Measurements from ENCODE around the gene PKD1L1.

Gene PKD1L1

DNA sequence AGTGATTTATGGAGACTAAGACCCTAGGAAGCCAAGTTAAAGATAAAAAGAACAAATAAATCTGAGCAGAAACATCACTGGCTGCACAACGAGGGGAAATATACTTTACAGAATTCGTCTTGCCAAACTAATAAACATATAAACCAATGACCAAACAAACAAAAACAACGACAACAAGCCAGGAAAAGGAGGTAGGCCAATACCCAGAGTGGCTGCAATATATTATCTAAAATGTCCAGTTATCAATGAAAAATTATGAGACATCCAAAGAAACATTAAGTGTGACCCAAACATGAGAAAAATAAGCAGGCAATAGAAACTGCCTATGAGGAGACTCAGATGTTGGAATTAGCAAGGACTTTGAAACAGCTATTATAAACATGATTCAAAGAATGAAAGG, 81.0 kb downstream of the PKD1L1 start:
- no peak for DNase-seq

DNA sequence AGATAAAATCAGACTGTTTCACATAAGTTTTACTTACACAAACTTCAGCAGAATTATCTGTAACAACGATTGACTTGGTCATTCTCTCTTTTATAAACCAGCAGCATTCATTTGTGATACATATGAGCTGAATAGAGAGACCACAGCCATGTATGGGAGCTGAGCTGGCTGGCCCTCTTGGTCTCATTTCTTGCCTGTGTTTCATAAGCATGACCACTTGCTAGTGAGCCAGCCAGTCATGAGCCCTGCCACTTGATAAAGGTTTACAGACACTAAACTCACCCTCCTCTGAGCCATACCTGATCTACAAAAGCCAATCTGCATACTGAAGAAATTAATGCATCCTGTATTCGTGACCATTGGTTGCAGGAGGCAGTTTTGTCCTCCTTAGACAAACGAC, 82.1 kb downstream of the PKD1L1 start:
- DNase-seq: no peak

DNA sequence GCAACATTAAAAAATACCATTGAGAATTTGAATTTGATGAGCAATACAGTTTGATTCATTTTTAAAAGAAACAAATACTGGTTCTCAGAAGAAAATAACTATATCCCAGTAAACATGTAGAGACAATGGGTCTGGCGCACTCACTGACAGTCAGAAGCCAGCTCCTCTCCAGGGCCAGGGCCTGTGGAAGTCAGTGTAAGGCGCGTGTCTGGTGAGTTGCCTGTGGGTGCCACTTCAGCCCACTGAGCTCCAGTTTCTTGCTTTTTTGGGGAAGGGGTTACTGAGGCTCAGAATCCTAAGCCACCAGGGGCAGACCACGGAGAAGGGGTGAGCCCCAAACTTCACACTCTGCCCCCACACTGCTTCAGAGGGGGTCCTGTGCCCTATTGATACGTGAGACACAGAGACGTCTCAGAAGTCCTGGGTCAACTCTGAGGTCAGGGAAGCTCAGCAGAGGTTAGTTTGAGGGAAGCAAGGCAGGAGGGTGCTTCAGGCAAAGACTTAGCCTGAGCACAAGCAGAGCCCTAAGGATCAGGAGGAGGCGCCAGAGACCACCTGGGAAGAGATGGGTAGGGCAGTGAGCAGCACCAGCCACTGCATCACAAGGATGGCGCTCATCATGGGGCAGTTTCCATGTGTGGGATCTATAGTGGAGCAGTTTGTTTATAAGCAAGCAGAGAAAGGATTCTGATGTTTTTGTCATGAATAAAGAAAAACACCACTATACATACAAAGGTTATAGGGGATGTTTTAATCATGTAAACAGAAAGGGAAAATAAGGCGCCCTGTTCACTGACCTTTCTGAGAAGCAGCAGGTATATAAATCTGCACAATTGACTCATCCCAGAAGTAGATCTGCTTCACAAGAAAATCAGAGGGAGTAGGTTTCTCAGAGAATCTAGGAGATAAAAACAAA, 95.7 kb downstream of the PKD1L1 start:
- DNase-seq: peak in 1 of 2 experiments; percentile 14

DNA sequence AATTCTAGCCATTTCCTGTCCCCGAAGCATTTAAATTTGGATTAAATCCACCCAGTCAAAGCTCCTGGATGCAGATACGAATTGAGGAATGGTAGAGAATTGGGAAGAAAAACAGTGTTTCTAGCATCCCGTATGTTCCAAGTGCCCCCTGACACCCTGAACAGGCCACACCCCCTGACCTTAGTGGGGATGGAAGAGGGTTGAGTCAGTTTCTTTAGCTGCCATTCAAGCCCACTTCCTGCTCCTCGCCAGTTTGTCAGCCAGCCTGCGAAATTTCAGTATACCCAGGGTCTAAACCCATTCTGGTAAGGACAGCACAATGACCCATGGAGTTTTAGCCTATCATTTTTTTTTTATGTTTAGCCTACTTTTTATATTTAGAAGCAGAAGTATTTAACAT, 101.1 kb downstream of the PKD1L1 start:
- no peak for DNase-seq

DNA sequence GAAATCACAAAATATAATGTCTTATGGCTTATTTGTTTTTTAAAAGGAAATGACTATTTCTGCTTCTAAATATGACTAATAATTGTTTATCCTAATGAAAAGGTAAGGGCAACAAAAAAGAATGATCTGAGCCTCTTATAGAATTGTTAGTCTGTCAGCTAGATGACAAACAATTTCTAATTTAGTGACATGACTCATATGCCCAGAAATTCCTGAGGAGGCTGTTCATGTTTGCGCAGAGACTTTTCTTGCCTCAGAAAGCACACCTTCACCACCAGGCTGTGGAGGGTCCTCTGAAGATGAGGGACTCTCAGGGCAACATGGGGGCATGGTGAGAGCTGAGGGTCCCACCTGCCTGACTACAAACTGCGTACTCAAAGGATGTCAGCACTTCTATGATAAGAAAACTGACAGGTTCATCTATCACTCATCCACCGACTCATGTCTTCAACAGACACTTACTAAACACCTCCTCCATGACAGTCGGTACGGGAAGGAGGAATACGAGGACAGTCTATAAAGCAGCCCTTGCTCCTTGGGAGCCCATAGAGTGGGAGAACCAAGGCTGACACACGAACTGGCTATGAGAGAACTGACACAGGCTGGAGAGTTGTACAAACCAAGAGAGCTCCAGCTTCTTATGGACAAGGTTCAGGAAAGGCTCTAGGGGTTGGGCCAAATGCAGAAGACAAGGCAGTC, 102.0 kb downstream of the PKD1L1 start:
- DNase-seq: no peak

DNA sequence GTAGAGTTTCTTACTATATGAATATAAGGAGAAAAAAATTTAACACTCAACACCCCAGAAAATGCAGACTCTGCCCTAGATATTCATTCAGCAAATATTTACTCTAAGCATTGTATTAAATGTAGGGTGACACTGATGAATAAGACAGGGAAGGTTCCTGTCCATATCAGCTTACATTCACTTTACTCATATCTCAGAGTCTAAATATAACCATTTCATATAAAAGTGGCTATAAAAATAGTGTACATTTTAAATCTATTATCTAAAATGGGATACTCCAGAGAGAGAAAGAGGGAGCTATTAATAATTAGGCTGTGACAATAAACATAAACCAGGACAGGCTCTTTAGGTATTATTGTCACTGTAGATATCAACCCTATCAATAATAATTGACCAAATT, 104.0 kb downstream of the PKD1L1 start:
- no peak for DNase-seq

DNA sequence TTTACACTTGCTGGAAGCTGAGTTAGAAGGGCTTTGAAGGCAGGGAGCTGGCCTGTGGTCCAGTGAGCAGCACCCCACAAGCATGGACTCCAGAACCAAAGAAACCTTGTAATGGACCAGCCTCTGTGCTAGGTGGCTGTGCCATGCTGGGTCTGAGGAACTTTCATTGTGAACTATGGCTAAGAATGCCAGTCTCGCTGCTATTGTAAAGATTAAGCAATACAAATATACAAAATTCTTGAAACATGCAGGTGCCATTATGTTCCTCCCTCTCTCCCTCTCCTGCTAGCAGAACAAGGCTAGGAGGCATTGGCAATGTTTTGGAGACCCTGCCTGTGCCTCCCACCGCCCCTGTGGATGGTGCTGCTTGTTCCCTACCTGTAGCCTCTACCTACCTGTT, 105.0 kb downstream of the PKD1L1 start:
- DNase-seq: no peak

DNA sequence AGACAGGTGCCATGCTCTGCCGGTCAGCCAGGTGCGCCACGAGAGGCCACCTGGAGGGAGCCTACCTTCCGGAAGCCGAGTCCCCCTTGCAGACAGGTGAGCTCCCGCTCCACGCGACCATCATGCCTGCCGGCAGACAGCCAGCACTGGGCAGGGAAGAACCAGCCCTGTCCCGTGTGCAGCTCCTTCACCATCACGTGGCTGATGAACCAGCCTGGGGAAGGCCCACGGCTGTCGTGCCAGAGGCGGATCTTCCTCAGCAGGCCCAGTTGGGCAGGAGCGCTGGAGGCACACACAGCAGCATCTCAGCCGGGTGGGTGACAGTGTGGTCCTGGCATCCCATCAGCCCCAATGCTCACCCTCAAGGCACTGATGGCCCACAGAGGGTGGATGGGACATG, 108.9 kb downstream of the PKD1L1 start:
- no peak for DNase-seq

DNA sequence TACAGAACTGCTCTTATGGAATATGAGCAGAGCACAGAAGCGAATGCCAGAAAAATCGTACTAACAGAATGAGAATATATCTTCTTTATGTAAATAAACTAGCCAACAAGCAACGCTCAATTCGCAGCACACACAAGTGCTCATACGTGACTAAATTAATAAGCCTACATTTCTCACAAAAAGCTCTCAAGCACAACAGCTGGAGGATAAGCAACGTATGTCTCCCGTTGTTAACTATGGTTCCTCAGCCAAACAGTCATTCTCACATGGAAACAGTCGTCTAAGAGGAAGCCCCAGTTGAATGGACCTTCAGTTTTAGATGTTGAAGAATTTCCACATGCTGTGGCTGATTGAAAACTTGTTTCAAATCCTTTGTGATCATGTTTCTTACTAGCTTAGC, 110.4 kb downstream of the PKD1L1 start:
- no peak for DNase-seq

DNA sequence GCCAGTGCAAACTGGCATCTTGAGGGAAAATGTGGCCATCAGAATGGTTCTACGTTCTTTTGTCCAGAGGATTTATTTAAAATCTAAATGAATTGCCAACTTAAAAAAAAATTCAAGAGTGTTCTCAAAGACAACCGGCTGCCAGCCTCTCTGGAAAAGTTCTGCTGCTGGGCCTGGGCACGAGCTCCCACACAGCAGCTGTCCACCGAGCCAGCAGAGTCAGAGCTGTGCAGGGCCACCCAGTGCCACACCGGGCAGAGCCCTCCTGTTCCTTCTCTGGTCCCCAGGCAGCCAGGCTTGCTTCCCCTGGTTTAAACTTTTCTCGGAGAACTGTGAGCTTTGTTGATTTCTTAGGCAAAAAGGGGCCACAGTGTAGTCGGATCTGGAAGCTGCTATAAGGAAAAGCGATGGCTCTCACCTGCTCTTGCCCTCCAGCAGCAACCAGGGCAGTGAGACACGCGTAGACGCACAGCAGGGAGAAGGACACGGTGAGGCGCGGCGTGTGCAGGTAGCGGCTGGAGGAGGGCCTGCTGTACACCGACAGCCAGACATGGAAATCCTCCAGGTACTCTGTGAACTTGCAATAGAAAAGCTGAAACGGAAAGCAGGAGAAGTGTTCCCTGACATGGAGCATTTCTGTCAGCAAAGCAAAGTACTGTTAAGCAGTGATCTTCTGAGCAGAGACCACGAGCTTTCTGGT, 111.6 kb downstream of the PKD1L1 start:
- no peak for DNase-seq

DNA sequence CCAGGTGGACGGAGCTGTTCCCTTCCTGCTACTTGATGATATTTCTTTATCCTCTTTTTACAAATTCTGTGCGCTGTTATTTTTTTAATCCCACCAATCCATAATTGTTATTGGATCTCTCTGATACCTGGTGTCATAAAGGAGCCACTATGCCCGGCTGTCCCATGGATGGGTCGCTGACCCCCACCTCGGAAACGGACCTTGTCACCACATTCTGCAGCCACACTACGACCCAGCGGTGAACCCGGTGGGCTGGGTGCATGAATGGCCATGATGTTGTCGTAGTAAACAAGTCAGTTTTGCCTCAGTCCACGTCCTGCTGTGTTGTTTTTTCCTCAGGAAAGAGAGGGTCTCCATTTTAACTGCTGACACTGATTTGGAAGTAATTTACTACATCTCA, 112.2 kb downstream of the PKD1L1 start:
- no peak for DNase-seq

DNA sequence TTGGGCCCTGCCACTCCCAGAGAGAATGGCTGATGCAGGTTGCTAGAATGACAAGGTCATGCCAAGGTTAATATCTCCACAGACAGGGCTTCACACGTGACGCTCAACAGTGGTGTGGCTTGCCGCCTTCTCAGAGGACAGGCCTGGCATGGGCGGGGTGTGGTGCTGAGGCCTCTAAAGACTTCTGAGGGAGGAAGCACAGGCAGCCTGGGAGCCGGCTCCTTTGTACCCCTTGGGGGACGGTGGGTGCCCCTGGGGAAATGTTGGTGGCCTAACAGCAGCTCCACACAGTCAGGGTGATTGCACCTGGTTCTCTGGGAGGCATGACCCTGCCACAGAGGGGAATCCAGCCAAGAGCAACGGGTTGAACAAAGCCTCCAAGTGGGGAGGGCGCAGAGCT, 115.1 kb downstream of the PKD1L1 start:
- no peak for DNase-seq

DNA sequence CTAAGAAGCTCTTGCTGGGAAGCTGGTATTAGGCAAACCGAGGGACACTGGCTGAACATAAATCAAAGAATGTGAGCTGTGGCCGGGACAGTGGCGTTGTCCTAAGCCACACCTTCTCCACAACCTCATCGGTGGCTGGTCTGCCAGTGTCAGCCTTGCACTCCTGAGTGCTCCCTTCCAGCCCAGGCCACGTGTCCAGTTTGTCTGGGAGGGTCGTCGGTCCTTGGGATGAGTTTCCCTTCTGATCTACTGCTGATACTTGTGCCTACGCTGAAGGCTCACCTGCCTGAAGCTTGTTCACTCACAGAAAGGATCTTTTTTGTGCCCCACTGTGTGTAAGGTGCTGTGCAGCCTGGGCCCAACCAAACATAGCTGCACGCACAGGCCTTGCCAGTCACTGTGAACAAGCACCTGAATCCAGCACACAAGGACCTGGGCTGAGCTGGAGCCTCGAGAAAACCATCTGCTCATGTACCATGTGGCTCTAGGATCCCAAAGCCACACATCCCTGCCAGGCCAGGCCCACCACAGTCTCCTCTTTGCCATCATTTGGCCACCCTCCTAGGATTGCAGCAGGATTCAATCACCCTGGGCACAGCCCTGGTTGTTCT, 116.1 kb downstream of the PKD1L1 start:
- no peak for DNase-seq

DNA sequence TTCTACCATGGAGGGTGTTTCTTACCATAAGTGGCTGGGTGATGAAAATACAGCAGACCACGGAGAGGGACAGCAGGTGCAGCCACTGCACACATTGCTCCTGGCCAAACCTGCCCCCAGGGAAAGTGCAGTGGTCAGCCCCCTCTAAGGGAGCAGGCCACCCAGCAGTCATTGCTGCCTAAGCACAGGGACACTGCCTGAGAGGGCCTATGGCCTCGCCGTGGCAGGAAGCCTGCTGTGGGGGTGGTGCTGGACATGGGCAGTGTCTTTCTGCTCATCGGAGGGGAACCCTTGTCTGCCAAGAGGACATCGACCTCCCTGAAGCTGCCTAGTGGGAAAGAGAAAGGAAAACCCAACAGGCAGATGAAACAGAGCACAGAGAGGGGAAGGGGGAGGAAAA, 118.3 kb downstream of the PKD1L1 start:
- DNase-seq: no peak

DNA sequence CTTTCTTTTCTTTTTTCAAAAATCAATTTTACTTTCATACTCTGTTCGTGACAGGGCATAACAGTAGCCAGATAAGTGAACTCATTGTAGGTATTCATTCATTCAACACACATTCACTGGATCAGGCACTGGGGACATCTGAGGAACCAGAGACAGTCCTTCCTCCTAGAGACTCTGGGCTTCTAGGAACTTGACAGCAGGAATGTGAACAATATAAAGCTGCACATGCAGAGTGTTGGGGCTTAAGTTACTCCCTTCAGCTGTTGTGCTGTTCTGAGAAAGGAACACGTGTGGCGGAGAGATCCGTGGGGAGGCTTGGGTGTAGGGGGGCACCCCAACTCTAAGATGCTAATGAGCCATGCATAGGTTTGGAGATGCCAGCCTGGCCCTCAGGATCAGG, 120.4 kb downstream of the PKD1L1 start:
- DNase-seq: no peak

DNA sequence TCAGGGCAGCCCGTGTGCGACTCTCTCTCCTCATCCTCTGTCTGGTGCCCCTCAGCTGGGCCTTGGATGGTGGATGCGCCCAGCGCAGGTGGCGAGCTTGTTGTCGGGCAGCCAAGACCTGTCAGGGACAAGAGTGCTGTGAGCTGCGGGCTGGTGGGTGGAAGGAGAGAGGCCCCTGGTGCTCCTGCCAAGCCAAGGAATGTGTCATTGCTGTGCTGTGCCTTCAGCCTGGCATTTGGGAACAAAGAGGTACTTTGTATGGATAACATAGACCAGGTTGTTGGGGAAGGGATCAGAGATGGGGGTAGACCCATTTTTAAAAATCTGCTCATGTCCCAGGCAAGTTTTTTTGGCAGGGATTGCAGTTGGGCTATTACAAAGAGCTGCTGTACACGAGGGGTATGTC, 120.9 kb downstream of the PKD1L1 start:
- no peak for DNase-seq

DNA sequence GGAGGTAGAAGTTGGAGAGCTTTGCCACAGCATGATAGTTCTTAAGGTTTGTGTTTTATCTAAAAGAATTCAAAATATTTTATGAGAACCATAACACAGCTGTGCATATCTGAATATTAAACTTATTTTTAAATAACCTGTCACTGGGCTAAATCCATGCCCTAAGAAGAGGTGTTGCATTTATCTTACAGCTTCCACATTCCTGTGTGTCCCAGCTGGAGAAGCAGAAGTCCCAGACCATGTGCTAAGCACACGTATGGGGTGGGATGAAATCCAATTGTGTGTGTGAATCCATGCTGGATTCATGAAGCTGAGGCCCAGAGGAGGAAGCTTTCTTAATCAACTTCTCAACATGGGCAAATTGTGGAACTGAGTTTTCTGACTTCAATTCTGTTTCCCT, 121.5 kb downstream of the PKD1L1 start:
- DNase-seq: no peak

DNA sequence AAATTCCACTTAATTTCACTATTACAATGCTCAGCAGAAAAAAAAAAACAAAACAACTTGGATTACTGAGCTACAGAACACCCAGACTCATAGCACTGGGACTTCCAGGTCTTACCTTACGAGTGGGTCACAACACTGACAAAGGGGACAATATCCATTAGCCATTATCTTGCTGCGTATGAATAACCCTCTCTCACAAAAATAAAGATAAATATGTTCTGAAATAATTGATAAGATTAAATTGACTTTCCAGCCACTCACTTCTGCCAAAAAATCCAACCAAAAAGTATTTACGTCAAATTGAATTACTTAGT, 128.7 kb downstream of the PKD1L1 start:
- no peak for DNase-seq

DNA sequence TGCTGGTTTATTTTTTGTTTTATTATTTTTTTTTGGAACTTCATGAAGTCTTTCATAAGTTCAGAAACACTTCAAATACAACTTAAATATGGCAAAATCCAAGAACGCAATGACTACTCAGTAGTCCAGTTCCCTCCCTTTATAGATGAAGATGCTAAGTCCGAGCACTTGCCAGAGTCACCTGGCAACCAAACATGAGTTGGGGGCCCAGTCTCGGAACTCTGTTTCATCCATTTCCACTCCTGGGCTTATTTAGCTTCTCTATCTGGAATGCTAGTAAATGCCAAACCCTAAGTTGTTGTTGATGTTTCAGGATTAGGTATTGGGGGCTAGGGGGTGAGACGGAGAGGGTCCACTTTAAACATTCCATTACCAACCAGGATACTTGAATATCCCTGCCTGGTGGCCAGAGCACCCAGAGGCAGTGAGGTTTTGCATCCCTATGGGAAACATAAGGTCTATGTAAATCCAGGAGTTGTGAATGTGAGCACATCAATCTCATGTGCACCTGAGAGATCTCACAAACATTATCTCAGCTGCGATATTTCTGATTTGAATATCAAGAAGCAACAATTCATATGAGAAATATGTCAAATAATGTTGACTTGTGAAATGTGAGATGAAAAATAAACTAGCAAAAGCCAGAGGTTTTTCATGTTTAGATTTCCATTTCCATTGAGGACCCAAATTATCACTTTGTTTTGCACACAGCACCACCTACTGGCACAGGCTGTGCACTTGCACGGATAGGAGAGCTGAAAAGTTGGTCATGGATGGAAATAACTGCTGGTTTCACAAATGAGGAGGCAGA, 129.3 kb downstream of the PKD1L1 start:
- peak; percentile 26 to 57 for DNase-seq

DNA sequence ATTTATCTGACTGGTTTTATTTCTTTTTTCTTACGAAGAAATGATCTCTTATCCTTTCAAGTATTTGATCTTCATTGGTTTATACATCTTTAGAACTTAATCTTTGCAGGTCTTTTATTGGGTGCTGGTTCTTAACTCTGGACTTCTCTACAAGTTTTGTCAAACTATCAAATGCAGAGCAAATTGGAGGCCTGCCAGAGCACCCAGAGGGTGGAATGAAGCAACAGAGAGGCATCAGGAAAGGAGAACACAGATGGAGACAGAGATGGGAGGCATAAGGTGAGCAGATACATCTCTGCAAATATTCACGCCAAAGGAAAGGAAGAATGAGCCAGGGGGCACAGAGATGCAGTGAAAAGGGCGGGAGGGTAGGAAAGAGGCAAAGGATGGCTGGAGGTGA, 130.3 kb downstream of the PKD1L1 start:
- DNase-seq: no peak

DNA sequence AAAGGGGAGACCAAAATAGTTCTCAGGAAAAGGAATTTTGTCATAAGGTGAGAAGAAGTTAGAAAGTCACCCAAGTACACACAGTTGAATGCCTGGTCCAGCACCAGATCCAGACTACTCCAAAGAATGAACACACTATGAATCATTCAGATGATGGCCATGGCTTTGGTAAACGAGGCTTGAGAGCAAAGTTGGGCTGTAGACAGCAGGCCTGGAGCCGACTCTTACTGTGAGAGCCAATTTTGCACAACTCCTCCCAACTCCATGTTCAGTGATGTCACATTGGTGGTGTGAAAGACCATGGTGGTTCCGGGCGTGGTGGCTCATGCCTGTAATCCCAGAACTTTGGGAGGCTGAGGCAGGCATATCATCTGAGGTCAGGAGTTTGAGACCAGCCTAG, 131.6 kb downstream of the PKD1L1 start:
- no peak for DNase-seq

DNA sequence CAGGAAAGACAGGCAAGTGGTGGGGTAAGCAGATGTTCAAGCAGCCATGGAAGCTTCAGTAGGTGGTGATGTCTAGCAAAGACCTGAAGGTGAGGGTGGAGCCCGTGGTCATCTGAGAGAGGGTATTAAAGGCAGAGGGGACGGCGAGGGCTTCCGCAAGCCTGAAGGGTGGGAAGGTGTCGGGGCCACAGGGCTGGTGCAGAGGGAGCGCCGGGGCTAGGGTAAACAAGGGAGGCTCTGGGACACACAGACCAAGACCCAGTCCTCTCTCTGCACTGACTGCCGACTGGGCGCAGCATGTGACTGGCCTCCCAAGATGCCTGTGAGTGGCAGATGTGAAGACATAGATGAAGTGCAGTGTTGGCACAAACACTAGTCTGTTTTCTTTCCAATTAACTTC, 132.4 kb downstream of the PKD1L1 start:
- DNase-seq: no peak

Measured in NCI-H526 (cell line).